Measurements from ENCODE around the gene TBC1D16.

The TBC1D16 gene

DNA sequence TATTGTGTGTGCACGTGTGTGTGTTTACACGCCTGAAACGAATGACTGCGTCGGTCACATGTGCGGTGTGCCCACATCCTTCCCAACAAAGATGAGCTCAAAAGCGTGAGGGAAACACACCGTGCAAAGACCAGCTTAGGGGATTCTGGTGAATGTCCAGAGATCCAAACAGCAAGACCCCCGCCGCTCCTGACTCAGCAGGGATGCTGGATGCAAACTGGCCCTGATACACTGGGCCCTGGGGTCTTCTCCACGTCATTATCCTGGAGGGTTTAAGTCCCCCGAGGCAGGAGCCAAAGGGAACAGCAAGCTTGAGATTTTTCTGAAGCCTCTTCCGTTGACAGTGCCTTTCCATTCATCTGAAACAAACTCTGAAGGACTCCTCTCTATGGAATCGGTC is 59.2 kb downstream of the TBC1D16 start:
- Histone ChIP-seq H4K20me1 (ENCODE audit: insufficient read depth, low read length, poor library complexity, severe bottlenecking) (no peaks in the 10 kb centered on the region), H3K9ac (ENCODE audit: low read depth, low read length, poor library complexity, severe bottlenecking) (no peak overlapping the region), H3K4me2 (ENCODE audit: low read depth, low read length, poor library complexity, severe bottlenecking) (no peak overlapping the region), H3K79me2 (ENCODE audit: insufficient read depth, low read length) (no peaks in the 10 kb centered on the region), H3K4me3 (ENCODE audit: low read length, poor library complexity, severe bottlenecking) (no peak overlapping the region), H3K9me2 (replicated peaks; ENCODE audit: low read depth, low read length) (no peaks in the 10 kb centered on the region), H3K9me3 (ENCODE audit: insufficient read depth, low read depth, low read length) (no peaks in the 10 kb centered on the region), H3K36me3 (ENCODE audit: insufficient read depth, low read length) (no peaks in the 10 kb centered on the region), H3K4me1 (ENCODE audit: insufficient read depth, low read length, poor library complexity, severe bottlenecking) (no peaks in the 10 kb centered on the region), H3F3A (ENCODE audit: low read depth) (no peaks in the 10 kb centered on the region), H3K27me3 (ENCODE audit: insufficient read depth, low read length, poor library complexity, severe bottlenecking) (no peaks in the 10 kb centered on the region), H2AFZ (ENCODE audit: low read length) (no peak overlapping the region)
- no peak for TF ChIP-seq EZH2phosphoT487 (IDR thresholded peaks at IDR 0.05; ENCODE audit: borderline replicate concordance)
- TF ChIP-seq, protein P1, sequence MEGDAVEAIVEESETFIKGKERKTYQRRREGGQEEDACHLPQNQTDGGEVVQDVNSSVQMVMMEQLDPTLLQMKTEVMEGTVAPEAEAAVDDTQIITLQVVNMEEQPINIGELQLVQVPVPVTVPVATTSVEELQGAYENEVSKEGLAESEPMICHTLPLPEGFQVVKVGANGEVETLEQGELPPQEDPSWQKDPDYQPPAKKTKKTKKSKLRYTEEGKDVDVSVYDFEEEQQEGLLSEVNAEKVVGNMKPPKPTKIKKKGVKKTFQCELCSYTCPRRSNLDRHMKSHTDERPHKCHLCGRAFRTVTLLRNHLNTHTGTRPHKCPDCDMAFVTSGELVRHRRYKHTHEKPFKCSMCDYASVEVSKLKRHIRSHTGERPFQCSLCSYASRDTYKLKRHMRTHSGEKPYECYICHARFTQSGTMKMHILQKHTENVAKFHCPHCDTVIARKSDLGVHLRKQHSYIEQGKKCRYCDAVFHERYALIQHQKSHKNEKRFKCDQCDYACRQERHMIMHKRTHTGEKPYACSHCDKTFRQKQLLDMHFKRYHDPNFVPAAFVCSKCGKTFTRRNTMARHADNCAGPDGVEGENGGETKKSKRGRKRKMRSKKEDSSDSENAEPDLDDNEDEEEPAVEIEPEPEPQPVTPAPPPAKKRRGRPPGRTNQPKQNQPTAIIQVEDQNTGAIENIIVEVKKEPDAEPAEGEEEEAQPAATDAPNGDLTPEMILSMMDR (conservative IDR thresholded peaks at IDR 0.05; ENCODE audit: low read length) = no peak

DNA sequence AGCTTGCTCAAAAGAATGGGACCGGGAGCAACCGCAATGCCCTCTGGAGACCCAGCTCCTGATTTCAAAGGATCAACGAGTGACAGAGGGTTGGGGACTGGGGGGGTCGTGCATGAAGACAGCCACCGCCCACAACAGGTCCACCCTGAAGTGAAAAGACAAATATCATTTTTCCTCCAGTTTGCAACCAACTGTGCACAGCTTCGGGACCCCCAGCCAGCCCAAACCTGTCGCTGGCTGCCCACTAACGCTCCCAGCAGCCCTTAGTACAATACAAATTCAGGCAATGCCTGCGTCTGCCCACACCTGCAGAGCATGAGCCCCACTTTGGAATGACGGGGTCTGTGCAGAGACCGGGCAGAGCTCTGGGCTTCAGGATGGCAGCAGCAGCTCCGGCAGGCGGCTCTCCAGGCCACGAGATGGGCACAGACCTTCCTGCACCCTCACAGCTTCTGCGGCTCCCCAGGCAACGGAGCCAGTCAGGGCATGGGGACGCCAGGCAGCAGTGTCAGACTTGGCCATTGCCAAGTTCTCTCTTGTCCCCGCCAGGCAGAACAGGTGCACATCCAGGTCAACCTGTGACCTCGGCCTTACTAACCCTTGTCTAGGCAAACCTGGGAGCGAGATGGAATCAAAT is 60.1 kb downstream of the TBC1D16 start:
- no peaks in the 10 kb centered on the region for H3K9me2 ChIP-seq (replicated peaks; ENCODE audit: low read depth, low read length)
- no peaks in the 10 kb centered on the region for H4K20me1 ChIP-seq (ENCODE audit: insufficient read depth, low read length, poor library complexity, severe bottlenecking)
- H3K4me3 ChIP-seq (ENCODE audit: low read length, poor library complexity, severe bottlenecking) = no peak overlapping the region
- no peak overlapping the region for H3K4me2 ChIP-seq (ENCODE audit: low read depth, low read length, poor library complexity, severe bottlenecking)
- H3K79me2 ChIP-seq (ENCODE audit: insufficient read depth, low read length) = no peaks in the 10 kb centered on the region
- H2AFZ ChIP-seq (ENCODE audit: low read length) = no peak overlapping the region
- H3K9ac ChIP-seq (ENCODE audit: low read depth, low read length, poor library complexity, severe bottlenecking) = no peak overlapping the region
- TF ChIP-seq, protein P1 (conservative IDR thresholded peaks at IDR 0.05; ENCODE audit: low read length) = no peak
- TF ChIP-seq EZH2phosphoT487 (IDR thresholded peaks at IDR 0.05; ENCODE audit: borderline replicate concordance) = no peak
- no peaks in the 10 kb centered on the region for H3K9me3 ChIP-seq (ENCODE audit: insufficient read depth, low read depth, low read length)
- H3K27me3 ChIP-seq (ENCODE audit: insufficient read depth, low read length, poor library complexity, severe bottlenecking) = no peaks in the 10 kb centered on the region
- H3K4me1 ChIP-seq (ENCODE audit: insufficient read depth, low read length, poor library complexity, severe bottlenecking) = no peaks in the 10 kb centered on the region
- no peaks in the 10 kb centered on the region for H3F3A ChIP-seq (ENCODE audit: low read depth)
- H3K36me3 ChIP-seq (ENCODE audit: insufficient read depth, low read length) = no peaks in the 10 kb centered on the region

DNA sequence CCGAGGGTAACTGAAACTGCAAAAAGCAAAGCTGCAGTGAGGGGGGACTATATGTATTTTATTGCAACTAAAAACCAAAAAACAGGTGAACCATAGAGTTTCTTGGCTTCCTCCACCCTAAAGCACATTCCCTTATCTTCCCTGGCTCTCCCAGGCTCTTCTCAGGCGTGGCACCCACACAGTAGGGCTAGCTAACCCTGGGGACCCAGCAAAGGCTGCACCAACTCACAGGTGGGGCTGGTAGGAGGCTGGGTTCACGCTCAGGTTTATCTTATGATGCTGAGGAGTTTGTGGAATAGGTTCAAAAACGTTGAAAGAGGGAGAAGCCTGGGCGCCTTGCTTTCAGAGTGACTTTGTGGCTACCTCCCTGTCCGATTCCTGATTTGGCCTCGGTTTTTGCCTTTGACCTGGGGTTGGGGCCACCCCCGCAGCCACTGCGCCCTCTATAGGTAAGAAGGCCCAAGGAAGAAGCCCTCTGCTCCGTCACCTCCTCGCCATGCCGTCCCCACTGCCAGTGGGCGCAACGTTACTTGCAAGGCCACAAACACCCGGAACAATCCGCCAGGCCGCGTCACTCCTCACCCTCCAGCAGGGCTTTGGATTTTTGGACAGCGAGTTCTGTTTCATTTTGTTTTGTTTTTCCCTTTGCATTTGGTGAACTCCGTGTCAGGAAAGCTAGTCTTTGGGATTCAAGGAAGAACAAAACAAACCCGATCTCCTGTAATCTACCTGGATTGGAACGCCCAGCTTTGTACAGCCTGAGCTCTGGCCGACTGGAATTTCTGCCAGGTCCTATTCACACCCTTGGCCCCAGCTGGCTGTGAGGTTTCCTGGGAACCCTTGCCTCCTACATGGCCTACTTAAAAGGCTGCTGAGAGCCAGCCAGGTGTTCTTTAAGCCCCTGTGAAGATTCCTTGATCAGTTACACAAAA is 60.8 kb downstream of the TBC1D16 start:
- Histone ChIP-seq H3K9ac (ENCODE audit: low read depth, low read length, poor library complexity, severe bottlenecking) (no peak overlapping the region), H3K4me2 (ENCODE audit: low read depth, low read length, poor library complexity, severe bottlenecking) (no peak overlapping the region), H3K27me3 (ENCODE audit: insufficient read depth, low read length, poor library complexity, severe bottlenecking) (no peaks in the 10 kb centered on the region), H3K4me3 (ENCODE audit: low read length, poor library complexity, severe bottlenecking) (no peak overlapping the region), H4K20me1 (ENCODE audit: insufficient read depth, low read length, poor library complexity, severe bottlenecking) (no peaks in the 10 kb centered on the region), H3F3A (ENCODE audit: low read depth) (no peaks in the 10 kb centered on the region), H3K9me3 (ENCODE audit: insufficient read depth, low read depth, low read length) (no peaks in the 10 kb centered on the region), H2AFZ (ENCODE audit: low read length) (no peak overlapping the region), H3K9me2 (replicated peaks; ENCODE audit: low read depth, low read length) (no peaks in the 10 kb centered on the region), H3K36me3 (ENCODE audit: insufficient read depth, low read length) (no peaks in the 10 kb centered on the region), H3K4me1 (ENCODE audit: insufficient read depth, low read length, poor library complexity, severe bottlenecking) (no peaks in the 10 kb centered on the region), H3K79me2 (ENCODE audit: insufficient read depth, low read length) (no peaks in the 10 kb centered on the region)
- TF ChIP-seq EZH2phosphoT487 (IDR thresholded peaks at IDR 0.05; ENCODE audit: borderline replicate concordance) = no peak
- TF ChIP-seq, protein P1 (conservative IDR thresholded peaks at IDR 0.05; ENCODE audit: low read length) = peak; percentile 61

Measured in Loucy (cell line).